ENCODE measurements around the gene PTPMT1.
A peak's percentile ranks its signal among the peaks of the same experiment; 100 is the strongest.

GRCh38 chr11:47616726-47617416, 51.5 kb downstream of the PTPMT1 start:
- TF ChIP-seq POLR2A (IDR thresholded peaks at IDR 0.05) (no peak), CTCF (IDR thresholded peaks at IDR 0.05) (peak; percentile 37 to 48 (median 38))

Data from right lobe of liver (tissue), 4 donors.